GM21526 (cell line): Measurements from ENCODE around the gene SLC5A5.
"Not testable (repeated sequence)": the region's sequence is repeated elsewhere in the genome, so short reads cannot be mapped to it uniquely, and the experiment has no call there.

Source experiments
- ATAC-seq: cut with Tn5 transposase; IDR thresholded peaks from one replicate; pipeline ENCODE4 v1.9.1; 2021; ENCODE audit warnings: moderate library complexity; ENCODE audit not compliant: unreplicated experiment, low FRiP score

The SLC5A5 gene

GRCh38 chr19:17915940-17916593 lies 44.3 kb downstream of the SLC5A5 start:
- ATAC-seq, result no peak

- ATAC-seq, result not testable (repeated sequence)
Observed at GRCh38 chr19:17918151-17918550, 46.4 kb downstream of the SLC5A5 start.

GRCh38 chr19:17919122-17919521 lies 47.4 kb downstream of the SLC5A5 start:
- ATAC-seq, result not testable (repeated sequence)

- ATAC-seq, result no peak
Observed at GRCh38 chr19:17920527-17920926, 48.8 kb downstream of the SLC5A5 start.

GRCh38 chr19:17922138-17922537 lies 50.4 kb downstream of the SLC5A5 start:
- ATAC-seq, result no peak

- no peak for ATAC-seq
Observed at GRCh38 chr19:17926044-17926443, 54.3 kb downstream of the SLC5A5 start.

GRCh38 chr19:17929056-17929455 lies 57.3 kb downstream of the SLC5A5 start:
- no peak for ATAC-seq

- no peak for ATAC-seq
Observed at GRCh38 chr19:17931532-17932191, 59.9 kb downstream of the SLC5A5 start.

GRCh38 chr19:17932485-17933338 lies 61.0 kb downstream of the SLC5A5 start, which contains the start of gene CCDC124:
CCDC124 (plus strand) TSS chr19:17933015; CDS start chr19:17936421, 3,406 bp downstream.
- ATAC-seq, result peak; percentile 72

- no peak for ATAC-seq
Observed at GRCh38 chr19:17933414-17934129, 61.8 kb downstream of the SLC5A5 start.

- ATAC-seq, result no peak
Observed at GRCh38 chr19:17936379-17936778, 64.6 kb downstream of the SLC5A5 start.

GRCh38 chr19:17937371-17937900 lies 65.7 kb downstream of the SLC5A5 start:
- no peak for ATAC-seq

GRCh38 chr19:17938092-17938845 lies 66.5 kb downstream of the SLC5A5 start:
- no peak for ATAC-seq

GRCh38 chr19:17942181-17942580 lies 70.4 kb downstream of the SLC5A5 start:
- ATAC-seq, result no peak

GRCh38 chr19:17942582-17943273 lies 71.0 kb downstream of the SLC5A5 start:
- ATAC-seq, result no peak

- ATAC-seq, result no peak
Observed at GRCh38 chr19:17943274-17944221, 71.8 kb downstream of the SLC5A5 start.

- no peak for ATAC-seq
Observed at GRCh38 chr19:17944301-17944700, 72.6 kb downstream of the SLC5A5 start.
